ENCODE measurements around the gene ZDHHC1. TPM values are rescaled to one million over a fixed set of nuclear protein-coding genes. Genes with fewer than 3 reads are reported as not detected.

ZDHHC1 gene
- total RNA-seq, 3 donors from 2014 or later, result 9.2 to 12.3 (median 10.0) TPM

- Histone ChIP-seq H3K9me3 (no peaks in the 10 kb centered on the region), H3K36me3 (ENCODE audit: low read depth) (no peaks in the 10 kb centered on the region), H3K4me1 (ENCODE audit: low read depth) (peaks cover 40% of the 10 kb centered on the region), H3K4me3 (no peak overlapping the region)
- DNase-seq, result peak in 2 of 3 donors; percentile 42 to 64
- TF ChIP-seq CTCF (IDR thresholded peaks at IDR 0.05), result no peak
- intact Hi-C loops (cut with DNase I, micrococcal nuclease), result no loop called here
- ATAC-seq, result no peak
These were observed 19.1 kb downstream of the ZDHHC1 start for GRCh38 chr16:67397036-67397801.

- no peak for TF ChIP-seq CTCF (IDR thresholded peaks at IDR 0.05)
- Histone ChIP-seq H3K9me3 (no peaks in the 10 kb centered on the region), H3K4me1 (ENCODE audit: low read depth) (peaks cover 40% of the 10 kb centered on the region), H3K4me3 (no peak overlapping the region), H3K36me3 (ENCODE audit: low read depth) (no peaks in the 10 kb centered on the region)
- ATAC-seq, result peak; percentile 76
- peak; percentile 93 to 94 (median 93) for DNase-seq
- intact Hi-C loops (cut with DNase I, micrococcal nuclease), result no loop called here
These were observed 19.9 kb downstream of the ZDHHC1 start for GRCh38 chr16:67396159-67397035.

- TF ChIP-seq CTCF (IDR thresholded peaks at IDR 0.05), result no peak
- Histone ChIP-seq H3K4me3 (no peak overlapping the region), H3K4me1 (ENCODE audit: low read depth) (peaks cover 40% of the 10 kb centered on the region), H3K9me3 (no peaks in the 10 kb centered on the region), H3K36me3 (ENCODE audit: low read depth) (no peaks in the 10 kb centered on the region)
- DNase-seq, result peak in 1 of 3 donors; percentile 51
- peak; percentile 10 for ATAC-seq
- intact Hi-C loops (cut with DNase I, micrococcal nuclease), result no loop called here
These were observed 20.7 kb downstream of the ZDHHC1 start for GRCh38 chr16:67395458-67396158.

GRCh38 chr16:67395105-67395457, 21.2 kb downstream of the ZDHHC1 start:
- H3K9me3 ChIP-seq, result no peaks in the 10 kb centered on the region
- DNase-seq (peak in 1 of 3 donors; percentile 42), ATAC-seq (no peak)
- no peak overlapping the region for H3K4me3 ChIP-seq
- no peaks in the 10 kb centered on the region for H3K36me3 ChIP-seq (ENCODE audit: low read depth)
- peaks cover 40% of the 10 kb centered on the region for H3K4me1 ChIP-seq (ENCODE audit: low read depth)
- no peak for TF ChIP-seq CTCF (IDR thresholded peaks at IDR 0.05)
- intact Hi-C loops (cut with DNase I, micrococcal nuclease), result no loop called here

Data from mucosa of descending colon (tissue), 3 donors.